ENCODE results near the gene DNAJC8. TPM values are rescaled to one million over a fixed set of nuclear protein-coding genes. Genes with fewer than 3 reads are reported as not detected.

Gene DNAJC8
- polyA plus RNA-seq, 3 donors, result 30.6 to 118 (median 113) TPM

GRCh38 chr1:28266920-28267322 lies 34.1 kb upstream of the DNAJC8 start:
- intact Hi-C loops (cut with micrococcal nuclease), result no loop called here
- no peaks in the 10 kb centered on the region for H3K4me1 ChIP-seq (ENCODE audit: control insufficient read depth in 1 of 2, insufficient read depth in 2 of 2, low read length in 2 of 2)
- H3K79me2 ChIP-seq (ENCODE audit: insufficient read depth, low read length), result peaks cover 13% of the 10 kb centered on the region
- peaks cover 11 to 12% of the 10 kb centered on the region in 2 donors for H3K36me3 Mint-ChIP-seq
- H4K20me1 ChIP-seq (ENCODE audit: insufficient read depth, low read length), result peaks cover 50% of the 10 kb centered on the region
- H3K27ac Mint-ChIP-seq, result peak overlapping the region in 1 of 7 donors; percentile 41
- DNase-seq, result no peak
- H2AFZ ChIP-seq (ENCODE audit: insufficient read depth, low read depth, low read length, poor library complexity, severe bottlenecking), result no peak overlapping the region
- H3K27me3 Mint-ChIP-seq (ENCODE audit: low read depth in 3 of 3), result peaks cover 0 to 7% (median 5%) of the 10 kb centered on the region in 3 donors
- H3K36me3 ChIP-seq (replicated peaks in 1 of 2; ENCODE audit: control insufficient read depth in 1 of 2, insufficient read depth in 2 of 2, low read length in 2 of 2), result peaks cover 0 to 10% of the 10 kb centered on the region in 2 donors
- TF ChIP-seq CTCF (IDR thresholded peaks at IDR 0.05), result no peak
- peaks cover 10% of the 10 kb centered on the region for H3K4me1 Mint-ChIP-seq
- 95% methylated on average over 3 of the region's 5 CpGs for WGBS (ENCODE audit: insufficient coverage)
- no peaks in the 10 kb centered on the region for H3K9me3 Mint-ChIP-seq
- no peak overlapping the region for H3K4me3 Mint-ChIP-seq
- no peaks in the 10 kb centered on the region for H3K27me3 ChIP-seq (ENCODE audit: control insufficient read depth in 2 of 2, insufficient read depth in 2 of 2, low read length in 2 of 2)
- no peak overlapping the region for H3K4me3 ChIP-seq (replicated peaks in 1 of 3; ENCODE audit: low read depth in 2 of 3, low read length in 3 of 3)
- H3K4me2 ChIP-seq (replicated peaks; ENCODE audit: extremely low read depth, low read length, poor library complexity, severe bottlenecking), result no peak overlapping the region
- no peak overlapping the region for H3K27ac ChIP-seq (ENCODE audit: low read depth in 1 of 2, low read length in 2 of 2)
- H3K9me3 ChIP-seq (replicated peaks in 1 of 2; ENCODE audit: control insufficient read depth in 1 of 2, insufficient read depth in 1 of 2, low read length in 2 of 2), result no peaks in the 10 kb centered on the region
- H3K9ac ChIP-seq (ENCODE audit: insufficient read depth, low read length, poor library complexity, severe bottlenecking), result no peak overlapping the region

DNA sequence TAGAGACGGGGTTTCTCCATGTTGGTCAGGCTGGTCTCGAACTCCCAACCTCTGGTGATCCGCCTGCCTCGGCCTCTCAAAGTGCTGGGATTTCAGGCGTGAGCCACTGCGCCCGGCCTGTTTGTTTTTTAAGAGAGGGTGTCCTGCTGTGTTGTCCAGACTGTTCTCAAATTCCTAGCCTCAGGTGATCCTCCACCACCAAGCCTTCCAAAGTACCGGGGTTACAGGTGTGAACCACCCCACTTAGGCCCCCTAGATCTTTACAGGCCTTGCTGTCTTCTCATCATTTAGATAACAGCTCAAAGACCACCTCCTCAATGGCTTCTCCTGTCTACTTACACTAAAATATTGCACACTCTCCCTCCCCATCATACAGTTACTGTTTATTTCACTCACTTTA lies 32.7 kb upstream of the DNAJC8 start:
- peaks cover 11 to 14% of the 10 kb centered on the region in 2 donors for H3K36me3 Mint-ChIP-seq
- H3K9ac ChIP-seq (ENCODE audit: insufficient read depth, low read length, poor library complexity, severe bottlenecking), result no peak overlapping the region
- no peak for TF ChIP-seq CTCF (IDR thresholded peaks at IDR 0.05)
- H3K4me1 ChIP-seq (ENCODE audit: control insufficient read depth in 1 of 2, insufficient read depth in 2 of 2, low read length in 2 of 2), result peaks cover 8% of the 10 kb centered on the region in 2 donors
- H3K9me3 ChIP-seq (replicated peaks in 1 of 2; ENCODE audit: control insufficient read depth in 1 of 2, insufficient read depth in 1 of 2, low read length in 2 of 2), result no peaks in the 10 kb centered on the region
- peaks cover 9 to 18% (median 14%) of the 10 kb centered on the region in 3 donors for H3K27me3 Mint-ChIP-seq (ENCODE audit: low read depth in 3 of 3)
- no peak overlapping the region for H3K4me3 ChIP-seq (replicated peaks in 1 of 3; ENCODE audit: low read depth in 2 of 3, low read length in 3 of 3)
- H3K27ac ChIP-seq (ENCODE audit: low read depth in 1 of 2, low read length in 2 of 2), result no peak overlapping the region
- peaks cover 20% of the 10 kb centered on the region for H3K79me2 ChIP-seq (ENCODE audit: insufficient read depth, low read length)
- H3K27me3 ChIP-seq (ENCODE audit: control insufficient read depth in 2 of 2, insufficient read depth in 2 of 2, low read length in 2 of 2), result peaks cover 2 to 10% of the 10 kb centered on the region in 2 donors
- DNase-seq, result no peak
- H3K36me3 ChIP-seq (replicated peaks in 1 of 2; ENCODE audit: control insufficient read depth in 1 of 2, insufficient read depth in 2 of 2, low read length in 2 of 2), result no peaks in the 10 kb centered on the region
- H3K4me2 ChIP-seq (replicated peaks; ENCODE audit: extremely low read depth, low read length, poor library complexity, severe bottlenecking), result no peak overlapping the region
- no peak overlapping the region for H2AFZ ChIP-seq (ENCODE audit: insufficient read depth, low read depth, low read length, poor library complexity, severe bottlenecking)
- no peak overlapping the region for H3K4me3 Mint-ChIP-seq
- H3K9me3 Mint-ChIP-seq, result peaks cover 0 to 2% (median 0%) of the 10 kb centered on the region in 7 donors
- no peak overlapping the region for H3K27ac Mint-ChIP-seq
- H3K4me1 Mint-ChIP-seq, result peaks cover 20% of the 10 kb centered on the region
- H4K20me1 ChIP-seq (ENCODE audit: insufficient read depth, low read length), result peaks cover 60% of the 10 kb centered on the region
- intact Hi-C loops (cut with micrococcal nuclease), result no loop called here
- WGBS (ENCODE audit: insufficient coverage), result 90% methylated on average over 1 of the region's 8 CpGs
